HG02763 (cell line): ENCODE results near the gene ARHGAP24.

Experiments used
- ATAC-seq: cut with Tn5 transposase; IDR thresholded peaks from one replicate; pipeline ENCODE4 v1.9.1; 2021; ENCODE audit warnings: mild to moderate bottlenecking, moderate library complexity; ENCODE audit not compliant: unreplicated experiment

ARHGAP24 gene

DNA sequence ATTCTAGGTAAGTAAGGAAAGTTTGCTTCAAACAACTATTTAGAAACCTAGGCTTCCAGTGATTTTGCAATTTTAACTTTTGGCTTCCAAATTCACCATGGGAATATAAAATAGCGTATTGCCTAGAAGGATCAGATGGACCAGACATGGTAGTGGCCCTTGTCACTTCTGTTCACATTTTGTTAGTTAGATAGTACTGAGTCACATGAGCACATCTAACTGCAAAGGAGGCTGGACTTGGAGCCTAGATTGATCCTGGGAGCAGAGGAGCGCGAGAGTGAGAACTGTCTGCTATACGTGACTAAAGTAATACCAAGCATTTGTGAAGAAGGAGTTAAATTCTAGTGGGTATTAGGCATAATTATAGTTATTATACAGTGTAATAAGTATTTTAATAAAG is 102.4 kb downstream of the ARHGAP24 start:
- ATAC-seq, result no peak

DNA sequence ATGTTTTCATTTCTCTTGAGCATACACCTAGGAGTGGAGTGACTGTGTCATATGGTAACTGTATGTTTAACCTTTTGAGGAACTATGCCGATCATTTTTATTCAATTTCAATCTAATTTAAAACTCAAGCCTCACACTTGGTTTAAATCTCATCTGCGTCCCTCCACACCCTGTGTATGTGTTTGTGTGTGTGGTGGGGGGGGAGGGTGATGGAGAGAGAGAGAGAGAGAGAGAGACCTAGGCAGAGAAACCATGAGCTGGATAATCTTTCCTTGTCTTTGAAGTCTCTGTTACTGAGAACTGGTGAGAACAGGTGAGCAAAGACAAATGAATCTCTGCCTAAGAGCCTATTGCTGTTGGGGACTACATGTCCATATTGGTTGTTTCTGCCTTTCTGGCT is 105.0 kb downstream of the ARHGAP24 start:
- ATAC-seq, result no peak

DNA sequence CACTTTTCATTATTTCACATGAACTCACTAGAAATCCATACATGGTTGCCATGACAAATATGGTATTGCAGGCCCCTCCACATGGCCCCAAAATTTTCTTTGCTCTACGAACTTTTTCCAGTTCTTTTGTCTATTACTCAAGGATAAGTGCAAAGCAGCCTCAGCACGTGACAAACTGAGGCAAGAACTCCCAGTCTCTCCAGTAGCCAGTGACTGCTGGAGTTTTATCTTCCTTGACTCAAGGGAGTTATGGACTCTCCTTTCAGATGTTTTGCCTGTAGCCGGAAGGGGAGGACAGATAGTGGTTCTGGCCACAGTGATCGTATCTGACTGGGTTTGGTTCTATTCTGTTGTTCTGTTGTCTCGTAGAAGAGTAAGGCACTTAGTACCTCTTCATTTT is 105.5 kb downstream of the ARHGAP24 start:
- ATAC-seq, result no peak

DNA sequence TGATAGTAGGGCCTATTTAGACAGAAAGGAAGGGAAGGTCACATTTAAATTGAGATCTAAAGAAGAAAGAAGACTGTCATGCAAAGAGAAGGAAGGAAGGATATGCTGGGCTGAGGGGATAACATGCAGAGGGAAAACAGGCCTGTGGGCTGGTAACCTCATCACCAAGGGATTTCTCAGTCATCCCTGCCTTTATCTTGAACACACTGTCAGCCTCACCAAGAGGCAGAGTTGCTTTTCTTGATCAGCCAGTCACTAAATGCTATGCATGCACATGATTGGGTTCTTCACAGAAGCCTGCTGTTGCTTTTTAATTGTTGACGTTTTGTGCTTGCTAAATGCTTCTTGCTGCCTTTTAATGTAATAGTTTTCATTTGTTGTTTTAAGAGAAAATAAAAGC is 113.0 kb downstream of the ARHGAP24 start:
- no peak for ATAC-seq

DNA sequence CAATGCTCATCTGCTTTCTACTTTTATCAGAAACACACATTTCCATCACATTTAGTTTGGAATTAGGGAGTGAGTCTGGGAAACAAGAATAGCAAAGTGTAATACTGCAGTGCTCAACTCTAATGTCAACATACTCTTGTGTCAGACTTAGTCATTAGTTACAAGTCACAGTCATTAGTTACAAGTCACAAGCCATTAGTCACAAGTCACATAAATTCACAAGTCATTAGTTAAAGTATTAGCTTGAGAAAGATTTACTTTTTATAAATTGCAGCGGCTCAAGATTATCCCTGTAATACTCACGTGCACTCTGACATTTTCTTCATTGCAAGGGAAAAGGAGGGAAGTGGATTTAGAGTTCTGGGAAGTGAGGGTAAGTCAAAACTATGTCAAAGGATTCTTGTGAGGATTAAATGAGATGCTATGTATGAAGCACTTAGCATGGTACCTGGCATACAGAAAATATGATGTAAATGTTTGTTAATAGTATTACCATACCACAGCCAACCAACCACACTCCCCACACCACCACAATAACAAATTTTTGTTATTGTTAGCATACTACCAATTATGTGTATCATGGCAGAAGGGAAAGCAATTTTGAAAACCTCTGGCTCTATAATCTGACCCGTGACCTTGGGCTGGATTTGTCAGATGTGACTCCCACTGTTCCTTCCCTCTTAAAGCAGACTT is 116.6 kb downstream of the ARHGAP24 start:
- no peak for ATAC-seq

DNA sequence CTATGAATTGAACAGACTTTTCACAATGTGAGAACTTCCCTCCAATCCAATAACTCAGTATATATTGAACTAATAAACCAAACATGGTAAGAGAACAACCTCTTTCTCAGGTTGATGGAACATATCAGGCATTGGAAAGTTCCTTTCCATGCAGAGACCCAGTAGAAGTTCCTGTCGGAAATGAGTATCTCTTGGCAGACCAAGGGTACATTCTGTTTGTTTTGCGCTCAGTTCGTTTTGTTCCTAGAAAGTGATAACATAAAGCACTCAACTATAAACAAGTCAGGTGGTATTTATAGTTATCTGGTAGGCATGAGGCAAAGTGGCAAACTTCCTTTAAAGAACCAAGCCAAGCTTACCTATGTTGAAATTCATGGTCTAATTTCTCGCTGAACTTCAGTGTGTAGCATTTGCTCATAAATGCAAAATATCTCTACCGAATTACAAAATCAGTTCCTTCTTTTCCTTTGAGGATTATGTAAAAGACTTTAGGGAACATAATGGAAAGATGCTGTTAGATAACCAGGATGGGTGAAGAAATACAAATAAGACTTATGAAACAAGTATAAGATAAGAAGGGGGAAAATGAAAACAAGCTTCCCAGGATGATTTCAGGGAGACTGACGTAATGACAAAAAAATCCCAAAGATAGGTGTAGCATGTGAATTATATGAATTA is 120.3 kb downstream of the ARHGAP24 start:
- ATAC-seq, result no peak

DNA sequence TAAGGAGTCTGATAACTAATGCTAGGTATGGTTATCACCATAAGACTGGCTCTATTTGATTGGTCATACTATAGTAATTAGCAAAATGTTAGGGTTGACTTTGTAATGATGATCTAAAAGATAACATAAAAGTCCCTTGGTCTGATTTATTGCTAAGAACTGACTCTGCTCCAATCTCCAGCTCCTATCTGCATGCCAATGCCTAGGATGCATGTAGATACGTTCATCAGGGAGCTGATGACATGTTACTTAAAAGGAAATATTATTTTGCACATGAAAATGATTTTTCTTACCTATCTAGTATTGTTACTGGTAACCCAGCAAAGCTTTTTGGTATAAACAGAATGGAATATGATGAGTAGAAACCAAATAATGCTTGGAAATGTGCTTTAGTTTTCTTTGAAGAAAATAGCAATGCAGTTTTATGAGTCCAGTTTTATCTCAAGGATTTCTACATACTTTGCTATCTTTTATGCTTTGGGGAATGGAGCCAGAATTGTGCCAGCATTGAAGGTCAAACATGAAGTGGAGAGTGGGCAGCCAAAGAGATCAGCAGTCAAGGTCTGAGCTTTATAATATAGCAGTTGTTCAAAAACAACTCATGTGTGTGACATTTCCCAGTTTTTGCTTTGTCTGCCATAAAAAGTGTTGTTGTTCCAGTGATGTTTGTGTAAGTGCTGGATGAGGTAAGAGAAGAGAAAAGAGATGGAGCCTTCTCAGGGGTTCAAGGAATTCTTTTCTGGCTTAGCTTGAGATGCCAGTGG is 121.0 kb downstream of the ARHGAP24 start:
- ATAC-seq, result no peak

DNA sequence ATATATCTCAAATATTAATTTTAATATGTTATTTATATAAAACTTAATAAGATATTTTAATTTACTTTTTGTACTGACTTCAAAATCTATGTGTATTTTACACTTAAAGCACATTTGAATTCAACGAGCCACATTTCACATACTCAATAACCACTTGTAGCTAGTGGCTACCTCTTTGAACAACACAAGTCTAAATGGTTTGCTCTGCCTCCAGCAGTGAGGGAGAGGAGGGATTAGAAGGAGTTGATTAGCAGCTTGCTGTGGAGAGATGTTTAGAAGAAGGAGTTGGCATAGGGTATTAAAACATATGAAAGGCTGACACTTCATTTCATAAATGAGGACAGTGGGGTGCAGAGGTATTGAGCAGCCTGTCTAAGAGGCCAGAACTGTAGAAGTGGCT is 124.0 kb downstream of the ARHGAP24 start:
- ATAC-seq, result no peak

DNA sequence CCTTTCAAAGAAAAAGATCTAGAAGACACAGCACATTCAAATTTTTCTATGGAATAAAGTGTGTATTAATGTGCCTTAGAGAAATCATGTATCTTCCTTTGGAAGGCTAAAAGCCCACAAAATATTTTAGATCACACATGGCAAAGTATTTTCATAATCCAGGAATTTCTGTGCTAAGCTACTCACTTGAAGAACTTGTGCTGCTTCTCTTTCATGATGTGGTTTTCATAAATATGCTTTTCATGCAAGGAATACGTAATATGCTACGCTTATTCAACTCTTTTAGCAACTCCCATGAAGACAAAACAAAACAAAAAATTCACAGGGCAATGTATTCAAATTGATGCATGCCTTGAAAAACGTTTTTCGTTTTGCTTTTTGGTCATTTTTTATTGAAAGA is 125.6 kb downstream of the ARHGAP24 start:
- no peak for ATAC-seq

DNA sequence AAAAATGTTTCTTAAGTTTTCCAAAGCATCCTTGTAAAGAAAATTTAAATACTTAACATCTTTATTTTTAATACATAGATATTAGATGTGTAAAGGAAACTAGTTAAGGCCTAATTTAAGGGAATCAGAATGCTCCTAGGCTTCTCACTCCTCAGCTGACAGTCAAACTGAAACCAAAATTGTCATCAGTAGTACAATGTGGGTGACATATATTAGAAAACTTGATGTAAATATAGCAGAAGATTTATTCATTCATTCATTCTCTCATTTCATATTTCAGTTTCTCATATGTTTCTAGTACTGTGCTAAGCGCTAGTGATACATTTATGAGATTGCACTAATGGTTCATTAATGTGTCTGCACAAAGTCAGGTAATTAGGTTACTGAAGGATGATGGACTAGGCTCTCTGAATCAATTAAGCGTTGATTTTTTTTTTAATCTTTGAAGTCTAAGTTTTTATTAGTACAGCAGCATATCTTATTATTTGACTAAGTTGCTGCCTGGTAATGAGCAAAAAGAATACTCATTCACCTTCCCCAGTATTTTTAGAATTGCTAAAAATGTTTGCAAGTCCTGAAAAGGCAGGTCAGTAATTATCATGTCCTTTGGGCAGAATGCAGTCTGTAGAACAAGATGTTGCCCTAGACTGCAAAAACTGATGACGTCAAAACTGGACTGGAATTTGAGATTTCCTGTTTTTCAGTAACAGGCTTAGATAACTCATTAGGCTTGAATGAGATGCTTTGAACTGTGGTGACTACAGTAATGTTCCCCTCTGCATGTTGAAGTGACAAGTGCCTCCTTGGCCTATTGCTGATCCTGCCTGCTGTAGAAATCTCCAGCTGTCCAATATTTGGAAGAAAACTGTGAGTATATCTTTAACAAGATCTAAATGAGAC is 128.7 kb downstream of the ARHGAP24 start:
- no peak for ATAC-seq

DNA sequence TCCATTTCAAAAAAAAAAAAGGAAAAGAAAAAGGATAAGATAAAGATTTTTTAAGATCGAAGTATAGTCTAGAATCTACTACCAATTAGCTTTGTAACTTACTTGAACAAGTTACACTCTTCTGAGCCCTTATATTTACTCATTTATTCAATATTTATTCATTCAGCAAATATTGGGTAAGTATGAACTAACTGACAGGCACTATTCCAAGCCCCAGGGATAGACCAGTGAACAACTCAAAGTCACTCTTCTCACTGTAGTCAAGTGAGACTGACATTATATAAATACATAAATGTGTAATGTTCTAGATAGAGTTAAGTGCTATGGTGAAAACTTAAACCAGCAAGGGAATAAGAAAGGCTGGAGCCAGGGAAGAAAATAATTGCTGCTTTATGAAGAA is 131.6 kb downstream of the ARHGAP24 start:
- no peak for ATAC-seq

DNA sequence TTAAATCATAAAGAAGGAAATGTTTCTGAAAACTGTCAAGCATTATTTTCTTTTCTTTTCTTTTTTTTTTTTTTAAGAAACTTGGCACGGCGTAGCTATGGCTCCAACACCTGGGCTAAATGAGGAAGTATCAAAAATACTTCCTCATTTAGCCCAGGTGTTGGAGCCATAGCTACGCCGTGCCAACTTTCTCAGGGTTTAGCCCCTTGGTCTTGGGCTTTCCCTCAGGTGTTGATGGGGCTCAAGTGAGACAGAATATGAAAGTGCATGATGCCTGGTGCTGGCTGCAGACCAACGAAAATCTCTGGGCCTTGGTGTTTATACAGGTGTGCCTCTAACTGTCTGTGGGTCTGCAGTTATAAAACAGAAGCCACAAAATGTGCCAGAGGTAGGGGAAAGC is 132.7 kb downstream of the ARHGAP24 start:
- ATAC-seq, result peak; percentile 65

DNA sequence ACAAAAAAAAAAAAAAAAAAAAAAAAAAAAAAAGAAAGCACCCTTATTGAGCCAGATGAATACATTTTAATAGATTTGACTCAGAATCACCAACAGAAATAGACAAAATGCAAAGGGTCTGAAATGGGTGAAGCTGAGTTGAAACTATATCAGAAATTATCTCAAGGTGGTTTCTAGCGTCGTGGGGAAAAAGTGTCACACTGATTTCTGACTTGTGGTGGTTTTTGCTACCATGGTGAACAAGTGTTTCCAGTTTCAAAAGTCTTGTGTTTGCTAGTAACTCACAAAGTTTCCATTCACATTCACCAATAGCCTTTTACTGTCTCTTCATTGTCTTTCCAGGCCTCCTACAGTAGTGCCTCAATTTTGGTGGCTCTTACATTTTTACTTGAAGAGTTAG is 135.5 kb downstream of the ARHGAP24 start:
- ATAC-seq, result peak; percentile 73

DNA sequence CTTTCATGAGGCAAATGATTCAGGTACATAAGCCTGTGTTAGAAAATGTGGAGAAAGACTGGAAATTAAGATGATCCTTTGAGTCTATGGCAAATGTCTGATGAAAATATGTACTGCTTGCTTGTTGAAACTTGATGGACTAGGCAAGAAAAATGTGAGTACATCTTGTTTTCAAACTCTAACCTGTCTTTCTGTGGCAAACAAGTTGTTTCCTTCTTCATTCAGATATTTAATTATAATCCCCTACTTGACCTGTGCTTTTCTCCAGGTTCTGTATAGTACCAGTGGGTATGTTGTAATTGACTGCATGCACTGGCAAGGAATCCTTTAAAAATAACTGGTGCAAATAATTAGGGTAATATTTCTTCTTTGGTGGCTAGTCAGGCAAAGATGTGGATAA is 136.7 kb downstream of the ARHGAP24 start:
- ATAC-seq, result no peak

DNA sequence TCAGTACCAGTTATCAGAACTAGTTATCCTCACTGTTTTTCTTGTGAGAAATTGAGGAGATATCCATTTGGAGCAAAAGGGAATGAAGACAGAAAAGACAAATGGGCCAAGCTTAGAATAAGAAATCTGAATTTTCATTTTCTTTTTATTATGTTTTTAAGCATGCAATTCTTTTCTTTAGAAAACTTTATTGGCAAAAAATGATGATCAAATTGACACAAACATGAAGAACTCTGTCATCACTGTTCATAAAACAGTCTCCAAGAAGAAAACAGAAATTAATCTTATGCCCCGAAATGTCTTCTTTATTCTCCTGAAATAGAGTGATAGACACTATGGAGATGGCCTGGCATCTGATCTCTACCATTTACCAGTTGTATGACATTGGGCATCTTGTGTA is 139.0 kb downstream of the ARHGAP24 start:
- no peak for ATAC-seq

DNA sequence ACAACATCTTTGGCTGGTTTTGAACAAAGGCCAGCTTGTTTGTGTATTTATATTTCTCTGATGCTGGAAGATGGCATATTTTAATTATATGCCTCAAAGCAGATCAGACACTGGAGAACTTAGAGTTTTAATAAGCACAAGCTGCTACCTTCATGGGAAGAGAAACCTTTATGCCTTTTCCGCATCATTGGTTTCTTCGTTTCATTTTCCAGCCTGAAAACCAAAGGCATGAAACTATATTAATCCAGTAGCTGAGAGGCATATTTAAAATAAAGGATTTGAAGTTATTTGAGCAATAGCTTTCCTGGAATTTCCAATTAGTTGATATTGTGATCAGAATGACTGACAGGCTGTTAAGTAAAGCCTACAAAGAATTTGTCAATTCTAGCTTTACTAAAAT is 141.0 kb downstream of the ARHGAP24 start:
- no peak for ATAC-seq

DNA sequence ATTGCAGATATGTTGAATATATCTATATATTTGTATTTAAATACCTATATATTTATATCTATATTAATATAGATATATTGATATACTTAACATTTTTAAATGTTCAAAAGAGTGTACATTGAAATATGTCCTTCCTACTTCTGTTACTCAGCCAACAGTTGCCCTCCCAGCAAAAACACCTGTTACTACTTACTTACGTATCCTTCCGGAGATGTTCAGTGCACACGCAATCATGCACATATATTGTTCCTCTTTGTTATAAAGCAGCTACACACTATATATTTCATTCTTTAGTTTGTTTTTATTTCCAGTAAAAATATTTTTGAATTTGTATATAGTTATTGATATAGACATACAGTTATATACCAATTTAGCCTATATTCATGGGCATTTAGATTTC is 142.3 kb downstream of the ARHGAP24 start:
- no peak for ATAC-seq

DNA sequence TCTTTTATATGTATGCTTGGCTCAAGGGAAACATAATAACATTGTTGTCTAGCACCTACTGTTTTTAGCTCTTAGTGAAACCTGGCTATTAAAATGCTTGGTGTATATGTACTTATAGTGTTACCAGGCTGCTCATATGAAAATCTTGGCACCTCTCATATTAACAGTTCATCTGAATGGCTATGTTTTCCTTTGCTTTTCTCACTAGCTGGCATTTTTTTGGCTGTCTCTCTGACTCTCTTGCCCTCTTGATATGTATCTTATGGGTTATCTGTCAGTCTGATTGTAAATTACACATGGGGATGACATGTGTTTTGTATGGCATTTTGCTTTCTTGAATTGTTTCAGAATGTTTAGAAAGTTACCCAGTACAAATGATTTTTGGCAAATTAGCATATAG is 158.0 kb downstream of the ARHGAP24 start:
- no peak for ATAC-seq

DNA sequence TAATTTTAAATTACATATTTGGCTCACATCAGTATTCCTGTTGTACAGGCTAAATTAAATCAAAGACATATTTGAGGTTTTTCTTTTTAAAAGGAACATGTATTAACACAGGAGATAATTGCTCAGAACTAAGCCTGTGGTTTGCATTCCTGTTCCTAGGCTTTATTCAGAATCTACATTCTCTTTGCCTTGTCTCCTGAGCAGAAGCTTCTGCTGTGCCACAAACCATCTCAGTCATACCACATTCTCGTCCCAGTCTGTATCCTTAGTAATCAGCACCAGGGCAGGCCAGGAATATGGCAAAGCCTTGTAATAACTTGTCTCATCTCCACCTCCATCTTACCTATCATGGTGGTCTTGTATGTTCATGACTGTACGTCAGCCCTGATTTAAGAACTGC is 162.8 kb downstream of the ARHGAP24 start:
- no peak for ATAC-seq

DNA sequence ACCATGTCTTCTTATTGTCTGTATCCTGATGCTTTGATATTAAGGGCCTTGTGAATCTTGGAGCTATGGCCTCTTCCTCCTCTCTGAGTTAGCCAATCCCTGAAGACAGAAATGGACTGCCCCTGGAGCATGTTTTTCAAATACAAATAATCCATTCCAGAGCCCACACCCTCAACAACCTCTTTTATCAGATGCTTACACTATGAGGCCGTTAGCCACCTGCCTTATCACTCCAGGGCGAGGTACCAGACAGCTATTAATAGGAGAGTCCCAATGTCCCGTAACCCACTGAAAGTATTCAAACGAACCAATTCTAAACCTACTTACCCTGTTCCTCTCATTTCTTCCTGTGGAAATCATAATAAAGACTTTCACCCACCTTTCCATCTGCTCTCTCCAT is 165.0 kb downstream of the ARHGAP24 start:
- ATAC-seq, result no peak
